Activated T-cell treated with anti-CD3 and anti-CD28 coated beads for 24 hours (primary cell): Measurements from ENCODE around the gene ZNF213.

Experiments
- DNase-seq: peaks from one replicate; pipeline ENCODE4 v3.0.0-alpha.2; 2020; ENCODE audit warnings: low read depth

The ZNF213 gene

GRCh38 chr16:3134338-3135125, at the start of gene ZNF213:
TSS of gene ZNF213 (plus strand) at chr16:3135029. CDS start at chr16:3137281, 2,252 bp downstream.
- peak; percentile 90 for DNase-seq

- DNase-seq = no peak
Measured at GRCh38 chr16:3085868-3086595, 48.8 kb upstream of the ZNF213 start.

- DNase-seq = no peak
Measured at GRCh38 chr16:3086596-3087242, 48.1 kb upstream of the ZNF213 start.

- DNase-seq = no peak
Measured at GRCh38 chr16:3087243-3088235, 47.3 kb upstream of the ZNF213 start.

GRCh38 chr16:3088450-3088849, 46.4 kb upstream of the ZNF213 start:
- DNase-seq = no peak

- no peak for DNase-seq
Measured at GRCh38 chr16:3088925-3089716, 45.7 kb upstream of the ZNF213 start.

- no peak for DNase-seq
Measured at GRCh38 chr16:3089717-3090592, 44.9 kb upstream of the ZNF213 start.

- DNase-seq = no peak
Measured at GRCh38 chr16:3091551-3091950, 43.3 kb upstream of the ZNF213 start.

GRCh38 chr16:3092501-3092941, 42.3 kb upstream of the ZNF213 start:
- DNase-seq = no peak

- DNase-seq = no peak
Measured at GRCh38 chr16:3094289-3095027, 40.4 kb upstream of the ZNF213 start.

GRCh38 chr16:3095869-3096268, 39.0 kb upstream of the ZNF213 start:
- DNase-seq = no peak

GRCh38 chr16:3096362-3096761, 38.5 kb upstream of the ZNF213 start:
- no peak for DNase-seq

- no peak for DNase-seq
Measured at GRCh38 chr16:3097266-3097665, 37.6 kb upstream of the ZNF213 start.

- DNase-seq = no peak
Measured at GRCh38 chr16:3098459-3099394, 36.1 kb upstream of the ZNF213 start, which contains the start of gene ZSCAN10. TSS of gene ZSCAN10 (minus strand) at chr16:3099294. CDS start at chr16:3092937, 6,357 bp downstream.

GRCh38 chr16:3099395-3099731, 35.5 kb upstream of the ZNF213 start:
- DNase-seq = no peak

GRCh38 chr16:3099732-3100499, 34.9 kb upstream of the ZNF213 start:
- peak; percentile 92 for DNase-seq
